B cell (primary cell): ENCODE data around the gene GMPR2. TPM values are rescaled to one million over a fixed set of nuclear protein-coding genes. Genes with fewer than 3 reads are reported as not detected.

ENCODE experiments used
- ATAC-seq: fragments of 200-7000 bp; cut with Tn5 transposase; one replicate; pipeline ENCODE4 v1.10.0; 2021; ENCODE audit warnings: low read depth, mild to moderate bottlenecking, moderate number of reproducible peaks, moderate library complexity
- CTCF ChIA-PET: fragments of 350-600 bp; sonication (Branson Sonifier 250); formaldehyde crosslinking; loops from one replicate; lab custom pipeline; 2021; ENCODE audit warnings: antibody characterized with exemption, inconsistent platforms; lab: Charles Lee
- POLR2A ChIA-PET: fragments of 350-600 bp; sonication (Branson Sonifier 250); formaldehyde crosslinking; loops from one replicate; lab custom pipeline; 2021; ENCODE audit warnings: antibody characterized with exemption; lab: Charles Lee
- DNase-seq: peaks from one replicate; pipeline ENCODE4 v3.0.0; 2013
- H2AFZ ChIP-seq: 2 replicates; pipeline ENCODE4 v1.6.1; 2012; ENCODE audit warnings: mild to moderate bottlenecking, low read depth, low read length; ENCODE audit not compliant: insufficient read depth, poor library complexity, severe bottlenecking
- H3K27ac ChIP-seq, 2 donors: 1 replicate in 1 of 2; 2 replicates in 1 of 2; pipeline ENCODE4 v1.5.1; 2012 to 2013; ENCODE audit warnings: low read length in 2 of 2, mild to moderate bottlenecking in 2 of 2, moderate library complexity in 1 of 2
- H3K27me3 ChIP-seq, 4 experiments: fragments of 200-600 bp in 1 of 4; sonication (generic) in 1 of 4; replicated peaks in 1 of 4; 1 replicate in 2 of 4; 2 replicates in 2 of 4; pipeline versions ENCODE4 v1.6.1 to v1.7.0; 2013 to 2016; ENCODE audit warnings: low read length in 3 of 4, mild to moderate bottlenecking in 2 of 4, mixed read lengths in 1 of 4, moderate library complexity in 1 of 4; ENCODE audit not compliant: insufficient read depth in 4 of 4, control insufficient read depth in 3 of 4; ENCODE audit errors: control extremely low read depth in 1 of 4
- H3K36me3 ChIP-seq, 2 experiments: replicated peaks in 1 of 2; 1 replicate in 1 of 2; 2 replicates in 1 of 2; pipeline versions ENCODE4 v1.6.1 to v1.7.1; 2013; ENCODE audit warnings: low read length in 1 of 2; ENCODE audit not compliant: insufficient read depth in 2 of 2, control insufficient read depth in 1 of 2; ENCODE audit errors: control extremely low read depth in 1 of 2, extremely low read depth in 1 of 2
- H3K4me1 ChIP-seq, 2 donors: fragments of 200-600 bp in 1 of 2; sonication (generic) in 1 of 2; 1 replicate in 1 of 2; 2 replicates in 1 of 2; pipeline versions ENCODE4 v1.5.1 to v1.6.1; 2013 to 2017; ENCODE audit warnings: low read length in 2 of 2; ENCODE audit not compliant: control insufficient read depth in 2 of 2, insufficient read depth in 2 of 2
- H3K4me2 ChIP-seq: replicated peaks from 2 replicates; pipeline ENCODE3; 2012; ENCODE audit warnings: mild to moderate bottlenecking, low read depth, low read length; ENCODE audit not compliant: poor library complexity, severe bottlenecking
- H3K4me3 ChIP-seq, 5 experiments: fragments of 200-600 bp in 1 of 5; sonication (generic) in 1 of 5; 1 replicate in 3 of 5; 2 replicates in 2 of 5; pipeline versions ENCODE4 v1.5.1 to v1.7.0; 2011 to 2016; ENCODE audit warnings: low read length in 4 of 5, mild to moderate bottlenecking in 4 of 5, low read depth in 2 of 5, control low read depth in 1 of 5, moderate library complexity in 1 of 5; ENCODE audit not compliant: insufficient read depth in 1 of 5; ENCODE audit errors: control extremely low read depth in 1 of 5, extremely low read depth in 1 of 5
- H3K79me2 ChIP-seq: fragments of 200-600 bp; sonication (generic); one replicate; pipeline ENCODE4 v1.6.0; 2016; ENCODE audit warnings: low read length; ENCODE audit not compliant: control insufficient read depth, insufficient read depth
- H3K9ac ChIP-seq: fragments of 200-600 bp; sonication (generic); 2 replicates; pipeline ENCODE4 v1.6.1; 2017; ENCODE audit warnings: mild to moderate bottlenecking, low read length, moderate library complexity
- H3K9me3 ChIP-seq, 3 donors: one replicate each; pipeline versions ENCODE4 v1.6.1 to v1.7.1; 2013; ENCODE audit warnings: low read length in 2 of 3; ENCODE audit not compliant: control insufficient read depth in 2 of 3, insufficient read depth in 1 of 3; ENCODE audit errors: control extremely low read depth in 1 of 3
- H4K20me1 ChIP-seq: 2 replicates; pipeline ENCODE4 v1.6.0; 2012; ENCODE audit warnings: mild to moderate bottlenecking, low read length; ENCODE audit not compliant: insufficient read depth, control insufficient read depth, poor library complexity, severe bottlenecking
- H3K27ac Mint-ChIP-seq: one replicate; pipeline ENCODE4 v1.8.0; 2021; ENCODE audit warnings: mixed read lengths
- H3K27me3 Mint-ChIP-seq: one replicate; pipeline ENCODE4 v1.8.0; 2021; ENCODE audit warnings: mixed read lengths
- H3K4me1 Mint-ChIP-seq: one replicate; pipeline ENCODE4 v1.8.0; 2021; ENCODE audit warnings: mixed read lengths
- H3K4me3 Mint-ChIP-seq: one replicate; pipeline ENCODE4 v1.8.0; 2021; ENCODE audit warnings: mixed read lengths
- H3K9me3 Mint-ChIP-seq: one replicate; pipeline ENCODE4 v1.8.0; 2022; ENCODE audit warnings: mixed read lengths; ENCODE audit not compliant: insufficient read depth
- CTCF ChIP-seq: fragments of 200-600 bp; IDR thresholded peaks from one replicate; pipeline ENCODE4 v1.8.0; 2022; ENCODE audit warnings: antibody characterized with exemption, mild to moderate bottlenecking
- EZH2 ChIP-seq: IDR thresholded peaks from 2 replicates; pipeline ENCODE4 v1.6.1; 2012; ENCODE audit warnings: borderline replicate concordance, low read depth, mild to moderate bottlenecking, moderate library complexity, low read length; ENCODE audit not compliant: insufficient read depth, poor library complexity, severe bottlenecking
- WGBS: methylation state at CpG from one replicate; pipeline ENCODE4 v1.1.5; 2013; ENCODE audit warnings: missing lambda C conversion rate; ENCODE audit not compliant: insufficient coverage; 5-methylcytosine and 5-hydroxymethylcytosine counted together
- intact Hi-C: fragments of 100-400 bp; cut with micrococcal nuclease; formaldehyde crosslinking; loops from one replicate; pipeline ENCODE4 v1.10.0; 2022
- polyA plus RNA-seq: library from polyadenylated mRNA; depleted of rRNA; stranded (reverse); fragments of >200 nt; gene quantifications from 2 replicates; pipeline ENCODE4 v1.2.3, GENCODE V29; 2012
- total RNA-seq, 2 donors: library from RNA; stranded (reverse); fragments of 120-200 nt in 1 of 2; gene quantifications; 1 replicate in 1 of 2; 2 replicates in 1 of 2; pipeline versions ENCODE4 v1.2.3 to v1.2.4, GENCODE V29; 2013 to 2022

GMPR2 gene
- total and polyA plus RNA-seq, 2 donors (not counting 1 experiment from before 2014, with no cell fraction given), result 39.7 to 58.7 TPM

- Histone ChIP-seq H3K9me3 (no peaks in the 10 kb centered on the region), H3K27me3 (no peaks in the 10 kb centered on the region), H3K4me1 (no peaks in the 10 kb centered on the region), H3K27ac (no peak overlapping the region), H2AFZ (no peak overlapping the region), H3K4me3 (no peak overlapping the region), H4K20me1 (no peaks in the 10 kb centered on the region), H3K79me2 (no peaks in the 10 kb centered on the region), H3K9ac (no peak overlapping the region), H3K4me2 (no peak overlapping the region), H3K36me3 (peaks cover 0 to 10% of the 10 kb centered on the region in 2 experiments)
- intact Hi-C loops, result no loop called here
- POLR2A ChIA-PET, result no interaction called here
- no peak for ATAC-seq
- TF ChIP-seq CTCF (no peak), EZH2 (no peak)
- Mint-ChIP-seq H3K9me3 (no peaks in the 10 kb centered on the region), H3K4me3 (no peak overlapping the region), H3K27me3 (no peaks in the 10 kb centered on the region), H3K4me1 (no peaks in the 10 kb centered on the region), H3K27ac (no peak overlapping the region)
- over 99% methylated on average over 16 of the region's 20 CpGs for WGBS
- DNase-seq, result no peak
- CTCF ChIA-PET, result interaction anchor here (0.7 to 0.9 kb wide), 3 partner anchors 10 to 31 kb away, joined by 3 read pairs; partner anchors contain the start of gene RABGGTA
Observed at GRCh38 chr14:24261256-24261968, 28.7 kb downstream of the GMPR2 start.

- intact Hi-C loops, result no loop called here
- no peak for TF ChIP-seq CTCF
- no peak overlapping the region for H3K27ac Mint-ChIP-seq
- Histone ChIP-seq H4K20me1 (no peaks in the 10 kb centered on the region), H3K79me2 (no peaks in the 10 kb centered on the region), H3K27ac (no peak overlapping the region), H3K9ac (no peak overlapping the region), H3K36me3 (peaks cover 0 to 15% of the 10 kb centered on the region in 2 experiments), H3K4me1 (no peaks in the 10 kb centered on the region), H2AFZ (no peak overlapping the region), H3K4me3 (no peak overlapping the region), H3K4me2 (no peak overlapping the region), H3K9me3 (no peaks in the 10 kb centered on the region), H3K27me3 (no peaks in the 10 kb centered on the region)
- POLR2A ChIA-PET, result no interaction called here
- H3K9me3 Mint-ChIP-seq, result no peaks in the 10 kb centered on the region
- H3K4me1 Mint-ChIP-seq, result no peaks in the 10 kb centered on the region
- H3K27me3 Mint-ChIP-seq, result no peaks in the 10 kb centered on the region
- 95% methylated on average over 16 of the region's 19 CpGs for WGBS
- ATAC-seq, result no peak
- no peak for DNase-seq
- no peak overlapping the region for H3K4me3 Mint-ChIP-seq
- CTCF ChIA-PET, result interaction anchor here (0.7 to 0.9 kb wide), 3 partner anchors 9 to 31 kb away, joined by 3 read pairs; partner anchors contain the start of gene RABGGTA
Observed at GRCh38 chr14:24261969-24262327, 29.2 kb downstream of the GMPR2 start.
